NCI-H146 (cell line): Measurements from ENCODE around the gene ZNF747.

Source experiments
- DNase-seq: peaks from one replicate; lab custom pipeline; 2025; lab: John Stamatoyannopoulos, UW

Gene ZNF747

DNA sequence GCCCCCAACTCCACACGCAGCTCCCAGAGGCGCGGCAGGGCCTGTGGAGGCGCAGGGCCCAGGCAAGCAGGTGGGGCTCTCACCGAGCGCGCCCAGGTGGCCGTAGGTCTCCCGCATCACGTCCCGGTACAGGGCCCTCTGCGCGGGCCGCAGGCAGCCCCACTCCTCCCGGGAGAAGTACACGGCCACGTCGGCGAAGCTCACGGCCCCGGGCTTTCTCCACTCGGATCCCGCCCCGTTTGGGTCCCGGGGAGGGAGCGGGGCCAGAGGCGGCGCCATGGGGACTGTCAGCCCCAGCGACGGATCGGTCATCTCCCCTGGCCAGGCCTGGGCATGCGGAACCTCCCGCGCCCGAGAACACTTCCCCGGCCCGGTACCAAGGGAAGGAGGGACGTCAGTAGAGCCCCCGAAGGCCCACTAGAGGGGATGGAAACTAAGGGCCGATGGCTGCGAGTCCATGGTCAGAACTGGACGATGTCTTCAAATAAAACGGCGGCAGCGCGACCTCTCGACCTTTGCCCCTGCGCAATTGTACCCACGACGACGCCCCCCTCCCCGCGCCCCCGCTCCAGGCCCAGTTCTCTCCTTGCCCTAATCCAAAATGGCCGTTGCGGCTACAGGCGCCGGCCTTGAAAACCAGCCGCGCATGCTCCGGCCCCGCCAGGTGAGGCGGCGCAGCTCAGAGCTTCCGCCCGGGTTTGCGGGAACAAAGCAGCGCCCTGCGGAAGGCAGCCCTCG is at the start of gene ZNF747:
TSS of gene ZNF747 (minus strand) at position 491 of the 738 bp plus-strand sequence. CDS start at position 312, 179 bp downstream.
- DNase-seq: peak; percentile 94

DNA sequence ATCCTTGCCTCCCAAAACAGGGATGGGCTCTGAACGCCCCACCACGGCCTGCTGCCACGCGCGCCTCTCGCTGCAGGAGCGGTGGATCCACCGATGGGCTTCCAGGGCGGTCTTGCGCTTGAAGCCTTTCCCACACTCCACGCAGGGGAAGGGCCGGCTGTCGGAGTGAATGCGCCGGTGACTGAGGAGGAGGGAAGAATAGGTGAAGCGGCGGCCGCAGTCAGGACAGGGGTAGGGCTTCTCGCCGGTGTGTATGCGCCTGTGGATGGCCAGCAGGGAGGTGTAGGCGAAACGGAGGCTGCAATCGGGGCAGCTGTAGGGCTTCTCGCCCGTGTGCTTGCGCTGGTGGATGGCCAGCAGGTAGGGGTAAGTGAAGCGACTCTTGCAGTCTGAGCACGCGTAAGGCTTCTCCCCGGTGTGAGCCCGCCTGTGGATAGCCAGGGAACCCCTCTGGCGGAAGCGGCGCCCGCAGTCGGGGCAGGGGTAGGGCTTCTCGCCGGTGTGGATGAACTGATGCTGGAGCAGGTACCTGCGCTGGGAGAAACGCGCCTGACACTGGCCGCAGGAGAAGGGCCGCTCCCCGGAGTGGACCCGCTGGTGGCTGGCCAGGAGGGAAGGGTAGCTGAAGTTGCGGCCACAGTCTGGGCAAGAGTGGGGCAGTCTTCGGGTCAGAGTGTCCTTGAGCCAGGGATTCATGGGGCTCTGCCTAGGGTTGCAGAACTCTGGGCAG is 48.1 kb upstream of the ZNF747 start:
- no peak for DNase-seq

DNA sequence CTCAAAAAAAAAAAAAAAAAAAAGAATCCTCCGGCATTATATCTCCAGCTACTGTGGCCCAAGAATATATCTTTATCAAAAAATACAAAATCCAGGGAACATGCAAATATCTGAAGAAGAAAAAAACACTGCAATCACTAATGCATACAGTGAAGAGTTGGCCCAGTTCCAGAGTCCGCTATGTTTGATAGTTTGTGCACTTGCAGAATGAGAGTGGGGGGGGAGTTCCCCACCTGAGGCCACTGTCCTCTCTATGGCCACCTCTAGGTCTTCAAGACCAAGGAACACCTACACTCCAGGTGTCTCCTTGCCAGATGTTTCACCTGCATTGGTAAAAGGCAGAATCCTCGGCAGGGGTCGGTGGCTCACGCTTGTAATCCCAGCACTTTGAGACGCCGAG is 46.8 kb upstream of the ZNF747 start:
- DNase-seq: no peak

DNA sequence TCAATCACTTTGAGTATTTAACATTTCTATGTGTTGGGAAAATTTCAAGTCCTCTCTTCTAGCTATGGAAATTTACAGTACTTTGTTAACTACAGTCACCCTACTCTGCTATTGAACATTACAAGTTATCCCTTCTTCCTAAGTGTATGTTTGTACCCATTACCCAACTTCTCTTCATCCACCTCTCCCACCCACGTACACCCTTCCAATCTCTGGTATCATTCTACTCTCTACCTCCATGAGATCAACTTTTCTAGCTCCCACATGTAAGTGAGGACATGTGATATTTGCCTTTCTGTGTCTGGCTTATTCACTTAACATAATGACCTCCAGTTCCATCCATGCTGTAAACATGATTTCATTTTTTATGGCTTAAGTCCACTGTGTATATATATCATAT is 40.0 kb upstream of the ZNF747 start:
- DNase-seq: no peak

DNA sequence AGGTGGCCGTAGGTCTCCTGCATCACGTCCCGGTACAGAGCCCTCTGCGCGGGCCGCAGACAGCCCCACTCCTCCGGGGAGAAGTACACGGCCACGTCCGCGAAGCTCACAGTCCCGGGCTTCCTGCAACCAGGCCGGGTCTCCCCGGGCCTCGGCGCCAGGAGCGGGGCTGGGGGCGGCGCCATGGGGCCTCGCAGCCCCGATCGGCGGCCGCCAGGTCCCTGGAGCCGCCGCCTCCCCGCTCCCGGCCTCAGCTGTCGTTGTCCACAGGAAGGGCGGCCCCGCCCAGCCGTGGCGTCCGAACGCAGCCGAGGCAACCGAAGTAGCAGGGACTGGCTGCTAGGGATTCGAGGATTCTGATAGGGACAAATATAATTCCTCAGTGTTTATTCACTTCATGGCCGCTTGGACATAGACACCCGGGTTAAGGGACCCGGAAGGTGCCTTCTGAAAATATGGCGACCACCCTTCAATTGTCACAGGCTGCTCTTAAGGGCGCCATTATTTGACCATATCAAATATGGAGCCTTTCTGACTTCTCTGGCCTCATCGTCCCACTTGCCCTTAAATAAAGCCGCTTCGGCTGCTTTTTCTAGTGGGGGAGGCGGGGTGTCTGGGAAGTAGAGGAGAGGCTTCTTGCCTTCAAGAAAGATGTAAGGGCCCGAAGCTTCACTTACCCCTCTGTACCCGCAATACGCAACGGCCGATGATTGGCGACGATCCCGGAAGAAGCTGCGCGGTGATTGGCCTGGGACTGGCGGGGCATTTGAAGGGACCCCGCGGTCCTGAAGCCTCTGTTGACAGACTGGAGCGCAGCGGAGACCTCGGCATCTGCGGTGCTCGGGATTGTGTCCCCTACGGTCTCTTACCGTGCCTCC is 37.0 kb upstream of the ZNF747 start, which contains the start of gene ZNF688:
TSS of gene ZNF688 (minus strand) at position 270 of the 878 bp plus-strand sequence. CDS start at position 185, 85 bp downstream.
- DNase-seq: peak; percentile 98

DNA sequence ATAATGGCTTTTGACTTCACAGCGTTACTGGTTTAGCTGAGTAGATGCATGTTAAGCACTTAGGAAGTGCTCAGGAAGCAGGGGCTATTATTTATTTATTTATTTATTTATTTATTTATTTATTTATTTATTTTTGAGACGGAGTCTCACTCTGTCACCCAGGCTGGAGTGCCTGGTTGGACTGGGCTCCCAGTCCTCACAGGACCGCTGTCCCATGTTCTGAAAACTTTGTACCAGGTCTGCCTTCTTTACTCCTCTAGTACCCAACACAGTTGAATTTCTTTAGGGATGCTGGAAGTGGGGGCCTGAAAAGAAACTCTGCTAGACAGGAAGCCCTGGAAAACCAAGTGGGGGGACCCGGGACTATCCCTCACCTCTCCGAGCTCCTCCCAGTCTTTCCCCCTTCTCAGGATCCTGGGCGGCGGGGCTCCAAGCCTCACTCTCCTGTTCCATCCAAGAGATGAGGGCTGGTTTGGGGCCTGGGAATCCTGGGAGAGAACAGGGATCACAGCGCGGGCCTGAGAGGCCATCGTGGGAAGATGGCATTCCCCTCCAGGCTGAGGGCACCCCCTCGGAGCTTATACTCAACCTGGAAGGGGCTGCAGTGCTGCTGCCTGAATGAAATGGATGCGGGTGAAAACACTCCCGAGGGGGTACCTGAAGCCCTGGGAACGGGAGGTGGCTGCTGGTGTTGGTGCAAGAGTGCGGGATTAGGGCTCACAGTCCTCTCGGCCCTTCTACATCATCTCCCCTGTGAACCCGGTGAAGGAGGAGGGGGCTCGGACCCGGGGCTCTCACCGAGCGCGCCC is 36.2 kb upstream of the ZNF747 start:
- DNase-seq: peak; percentile 58

DNA sequence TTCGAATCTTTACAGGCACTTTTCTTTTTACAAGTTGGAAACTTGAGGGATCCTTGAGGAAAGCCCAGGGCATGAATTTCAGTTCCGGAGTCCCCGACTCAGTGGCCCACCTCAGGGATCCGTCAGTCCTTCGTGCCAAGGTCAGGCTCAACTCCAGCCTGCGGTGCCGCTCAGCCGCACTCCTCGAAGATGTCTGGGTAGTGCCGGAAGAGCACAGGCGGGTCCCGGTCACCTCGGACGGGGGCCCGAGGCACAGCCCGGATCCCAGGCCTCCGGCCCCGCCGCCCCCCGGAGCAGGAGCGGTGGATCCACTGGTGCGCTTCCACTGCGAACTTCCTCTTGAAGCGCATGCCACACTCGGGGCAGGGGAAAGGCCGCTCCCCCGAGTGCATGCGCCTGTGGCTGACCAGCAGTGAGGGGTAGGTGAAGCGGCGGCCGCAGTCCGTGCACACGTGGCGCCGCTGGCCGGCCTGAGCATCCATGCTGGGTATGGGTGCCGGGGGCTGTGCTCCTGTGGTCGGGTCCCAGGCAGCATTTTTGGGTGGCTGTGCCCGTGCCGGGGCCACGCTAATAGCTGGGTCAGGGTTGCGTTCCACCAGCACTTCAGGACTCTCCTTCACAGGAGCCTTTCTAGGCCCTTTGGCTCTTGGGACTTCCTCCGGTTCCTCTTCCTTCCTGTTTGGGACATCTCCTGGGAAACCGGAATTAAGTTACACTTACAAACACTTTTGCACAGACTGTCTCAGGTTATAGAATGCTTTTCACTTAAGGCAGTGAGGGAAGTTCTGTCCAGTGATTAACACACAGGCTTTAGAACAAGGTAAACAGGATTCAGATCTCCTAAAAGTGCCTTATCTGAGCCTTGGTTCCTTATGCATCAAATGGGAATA is 35.3 kb upstream of the ZNF747 start:
- DNase-seq: no peak

GRCh38 chr16:30569281-30569680 is 34.6 kb upstream of the ZNF747 start:
- no peak for DNase-seq

- DNase-seq: peak; percentile 37
Observed at GRCh38 chr16:30567991-30568638, 33.5 kb upstream of the ZNF747 start.

DNA sequence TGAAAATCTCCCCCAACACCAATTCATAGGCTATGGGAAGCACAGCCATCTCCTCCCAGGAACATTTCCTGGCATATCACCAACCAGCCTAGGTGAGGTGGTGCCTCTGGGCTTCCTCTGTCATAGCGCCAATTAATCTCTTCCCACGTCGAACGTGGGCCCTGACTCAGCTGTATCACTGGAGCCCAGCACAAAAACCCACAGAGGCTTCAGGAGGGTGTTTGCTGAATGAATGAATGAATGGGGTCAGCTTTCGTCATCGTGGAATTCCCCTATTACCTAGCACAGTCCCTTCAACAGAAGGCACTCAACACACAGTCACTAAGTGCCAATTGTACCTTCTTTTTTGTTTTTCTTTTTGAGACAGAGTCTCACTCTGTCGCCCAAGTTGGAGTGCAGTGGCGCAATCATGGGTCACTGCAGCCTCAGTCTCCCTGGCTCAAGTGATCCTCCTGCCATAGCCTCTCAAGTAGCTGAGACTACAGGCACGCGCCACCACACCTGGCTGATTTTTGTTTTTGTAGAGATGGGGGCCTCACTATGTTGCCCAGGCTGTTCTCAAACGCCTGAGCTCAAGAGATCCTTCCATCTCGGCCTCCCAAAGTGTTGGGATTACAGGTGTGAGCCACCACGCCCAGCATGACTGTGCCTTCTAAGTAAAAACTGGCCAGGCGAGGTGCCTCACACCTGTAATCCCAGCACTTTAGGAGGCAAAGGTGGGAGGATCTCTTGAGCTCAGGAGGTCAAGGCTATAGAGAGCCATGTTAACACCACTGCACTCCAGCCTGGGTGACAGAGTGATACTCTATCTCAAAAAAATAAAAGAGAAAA is 32.7 kb upstream of the ZNF747 start:
- DNase-seq: no peak

GRCh38 chr16:30566531-30566930 is 31.9 kb upstream of the ZNF747 start:
- DNase-seq: no peak

GRCh38 chr16:30565984-30566383 is 31.3 kb upstream of the ZNF747 start:
- no peak for DNase-seq

GRCh38 chr16:30565526-30565925 is 30.9 kb upstream of the ZNF747 start:
- DNase-seq: no peak

- no peak for DNase-seq
Observed at GRCh38 chr16:30562021-30562420, 27.4 kb upstream of the ZNF747 start.

DNA sequence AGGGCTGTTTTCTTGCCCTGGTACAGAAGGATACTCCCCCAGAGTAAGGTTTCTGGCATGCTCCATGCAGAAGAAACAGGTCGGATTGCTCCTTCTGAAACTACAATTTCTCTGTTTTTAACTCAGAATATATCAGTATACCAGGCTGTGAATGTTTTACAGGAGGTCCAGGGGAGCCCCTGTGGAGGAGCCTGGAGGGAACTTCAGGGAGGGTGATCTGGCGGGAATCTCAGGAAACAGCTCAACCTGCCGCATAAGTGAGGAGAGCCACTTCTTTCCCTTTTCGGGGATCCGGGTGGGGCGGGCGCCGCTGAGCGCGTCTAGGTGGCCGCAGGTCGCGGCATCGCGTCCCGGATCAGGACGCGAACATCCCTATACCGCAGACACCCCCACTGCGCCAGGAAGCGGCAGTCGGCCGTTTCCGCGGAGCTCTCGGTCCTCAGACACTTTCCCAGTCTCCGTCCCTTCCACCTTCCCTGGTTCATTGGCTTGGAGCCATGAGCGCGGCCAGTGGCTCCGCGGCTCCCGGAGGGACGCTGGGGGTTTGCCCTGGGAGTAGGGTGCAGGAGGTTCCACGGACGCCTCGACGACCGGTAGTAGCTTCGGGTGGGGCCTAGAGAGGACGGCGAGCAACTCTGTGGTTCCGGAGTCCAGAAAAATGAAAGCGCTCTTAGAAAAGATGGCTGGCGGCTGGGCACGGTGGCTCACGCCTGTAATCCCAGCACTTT is 26.6 kb upstream of the ZNF747 start:
- no peak for DNase-seq

GRCh38 chr16:30559690-30560089 is 25.0 kb upstream of the ZNF747 start:
- no peak for DNase-seq

DNA sequence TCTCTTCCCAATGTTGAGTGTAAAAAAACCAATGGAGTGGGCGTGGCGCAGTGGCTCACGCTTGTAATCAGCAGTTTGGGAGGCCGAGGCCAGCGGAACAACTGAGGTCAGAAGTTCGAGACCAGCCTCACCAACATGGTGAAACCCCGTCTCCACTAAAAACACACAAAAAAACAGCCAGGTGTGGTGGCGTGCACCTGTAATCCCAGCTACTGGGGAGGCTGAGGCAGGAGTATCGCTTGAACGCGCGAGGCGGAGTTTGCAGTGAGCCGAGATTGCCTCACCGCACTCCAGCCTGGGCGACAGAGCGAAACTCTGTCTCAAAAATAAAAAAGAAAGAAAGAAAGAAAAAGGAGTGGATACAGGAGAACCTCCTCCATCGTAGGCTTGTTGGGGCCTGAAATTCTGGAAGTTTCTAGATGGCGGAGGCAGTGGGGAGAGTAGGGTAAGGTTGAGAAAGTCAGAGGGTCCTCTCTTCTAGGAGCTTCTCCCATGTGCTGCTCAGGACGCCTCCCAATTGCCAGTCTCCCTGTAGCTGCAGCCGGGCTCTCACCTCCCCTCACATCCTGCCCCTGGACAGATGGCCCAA is 24.2 kb upstream of the ZNF747 start:
- DNase-seq: no peak
